Activated T-helper 17 cell treated with anti-CD3 and anti-CD28 coated beads, Interleukin-2, amount 50 U/mL, for 72 hours (primary cell): ENCODE results near the gene VWDE. TPM values are rescaled to one million over a fixed set of nuclear protein-coding genes. Genes with fewer than 3 reads are reported as not detected.

ENCODE experiments used
- ATAC-seq: fragments of 150-1000 bp; cut with Tn5 transposase; replicated peaks from 2 replicates; pipeline ENCODE4 v1.10.0; 2021; ENCODE audit warnings: mild to moderate bottlenecking, moderate library complexity
- H3K27ac Mint-ChIP-seq: one replicate; pipeline ENCODE4 v1.8.0; 2022; ENCODE audit warnings: mixed read lengths
- H3K27me3 Mint-ChIP-seq: one replicate; pipeline ENCODE4 v1.8.0; 2022; ENCODE audit warnings: mixed read lengths
- H3K36me3 Mint-ChIP-seq: one replicate; pipeline ENCODE4 v1.8.0; 2022; ENCODE audit warnings: low read depth, mild to moderate bottlenecking, mixed read lengths
- H3K4me1 Mint-ChIP-seq: one replicate; pipeline ENCODE4 v1.8.0; 2022; ENCODE audit warnings: mixed read lengths
- H3K4me3 Mint-ChIP-seq: one replicate; pipeline ENCODE4 v1.8.0; 2022; ENCODE audit warnings: mild to moderate bottlenecking, mixed read lengths
- H3K9me3 Mint-ChIP-seq: one replicate; pipeline ENCODE4 v1.8.0; 2022; ENCODE audit warnings: mixed read lengths
- total RNA-seq, 2 donors: library from RNA; stranded (reverse); gene quantifications; one replicate each; pipeline ENCODE4 v1.2.3, GENCODE V29; 2022

VWDE gene
- total RNA-seq, 2 donors from 2014 or later = 6.1 to 10.5 TPM

DNA sequence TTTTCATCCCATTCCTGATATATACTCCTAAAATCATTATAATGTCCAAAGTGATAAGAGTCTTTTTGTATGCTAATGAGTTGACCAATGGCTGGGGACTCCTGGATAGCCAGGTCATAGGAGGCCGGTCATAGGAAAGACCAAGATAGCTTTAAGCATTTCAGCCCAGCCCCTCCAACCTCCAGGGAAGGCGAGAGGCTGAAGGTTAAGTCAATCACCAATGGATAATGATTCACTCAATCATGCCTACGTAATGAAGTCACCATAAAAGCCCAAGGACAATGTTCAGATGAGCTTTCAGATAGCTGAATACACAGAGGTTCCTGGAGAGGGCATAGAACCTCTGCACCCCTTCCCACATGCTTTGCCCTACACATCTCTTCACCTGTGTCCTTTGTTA is 75.7 kb downstream of the VWDE start:
- H3K27me3 Mint-ChIP-seq = no peaks in the 10 kb centered on the region
- H3K36me3 Mint-ChIP-seq = peaks cover 6% of the 10 kb centered on the region
- H3K4me1 Mint-ChIP-seq = peaks cover 4% of the 10 kb centered on the region
- no peak overlapping the region for H3K27ac Mint-ChIP-seq
- no peaks in the 10 kb centered on the region for H3K9me3 Mint-ChIP-seq
- H3K4me3 Mint-ChIP-seq = no peak overlapping the region
- ATAC-seq = no peak

DNA sequence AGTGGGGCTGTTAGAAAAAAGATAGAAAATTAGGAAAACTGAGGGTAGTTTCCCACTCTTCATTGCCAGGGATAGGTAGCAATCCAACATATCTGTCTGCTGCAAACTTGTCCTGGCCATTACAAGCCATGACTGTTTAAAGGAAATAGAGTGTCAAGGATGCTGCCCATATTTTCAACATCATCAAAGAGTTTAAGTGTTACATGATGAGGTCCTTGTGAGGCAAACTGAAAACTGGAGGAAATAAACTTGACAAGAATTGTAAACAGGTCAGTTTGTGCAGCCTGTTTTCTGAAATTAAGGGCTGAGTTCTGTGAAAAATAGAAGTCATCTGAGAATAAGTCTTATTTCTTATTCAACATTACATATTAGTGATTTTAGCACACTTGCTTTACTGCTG is 78.0 kb downstream of the VWDE start:
- peaks cover 4% of the 10 kb centered on the region for H3K4me1 Mint-ChIP-seq
- H3K36me3 Mint-ChIP-seq = peaks cover 6% of the 10 kb centered on the region

DNA sequence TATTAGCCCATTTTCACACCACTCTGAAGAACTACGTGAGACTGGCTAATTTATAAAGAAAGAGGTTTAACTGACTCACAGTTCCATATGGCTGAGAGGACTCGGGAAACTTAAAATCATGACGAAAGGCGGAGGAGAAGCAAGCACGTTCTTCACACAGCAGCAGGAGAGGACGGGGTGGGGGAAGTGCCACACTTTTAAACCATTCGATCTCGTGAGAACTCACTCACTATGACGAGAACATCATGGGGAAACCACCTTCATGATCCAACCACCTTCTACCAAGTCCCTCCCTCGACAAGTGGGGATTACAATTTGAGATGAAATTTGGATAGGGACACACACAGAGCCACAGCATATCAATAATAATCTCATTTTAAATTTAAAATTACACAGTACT is 80.2 kb downstream of the VWDE start:
- Mint-ChIP-seq H3K4me1 (peaks cover 4% of the 10 kb centered on the region), H3K27me3 (no peaks in the 10 kb centered on the region), H3K4me3 (peak overlapping the region; percentile 55), H3K9me3 (no peaks in the 10 kb centered on the region), H3K36me3 (no peaks in the 10 kb centered on the region), H3K27ac (peak overlapping the region; percentile 82)
- peak; percentile 62 for ATAC-seq

More for the DNA sequence above, 78.0 kb downstream of the VWDE start:
- Mint-ChIP-seq H3K4me3 (no peak overlapping the region), H3K27me3 (no peaks in the 10 kb centered on the region), H3K9me3 (no peaks in the 10 kb centered on the region), H3K27ac (no peak overlapping the region)
- no peak for ATAC-seq

DNA sequence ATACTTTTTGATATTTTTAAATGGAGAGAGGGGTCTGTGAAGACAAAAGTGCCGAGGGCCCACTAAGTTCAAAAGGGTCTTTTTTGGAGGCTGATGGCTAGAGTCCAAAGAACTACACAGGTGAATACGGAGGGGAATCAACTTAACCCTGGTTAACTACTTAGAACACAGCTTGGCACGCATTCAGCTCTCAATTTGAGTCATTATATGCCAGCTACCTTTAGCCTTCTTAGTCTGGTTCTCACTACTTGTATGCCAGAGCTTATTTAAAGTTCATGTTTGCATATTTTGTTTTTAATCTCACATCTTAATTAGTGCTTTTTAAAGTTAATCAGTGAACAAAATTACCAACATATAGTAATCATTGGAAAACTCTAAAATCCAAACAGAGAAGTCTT is 80.8 kb downstream of the VWDE start:
- peak overlapping the region; percentile 55 for H3K4me3 Mint-ChIP-seq
- ATAC-seq = peak; percentile 91
- H3K4me1 Mint-ChIP-seq = peaks cover 4% of the 10 kb centered on the region
- H3K27ac Mint-ChIP-seq = peak overlapping the region; percentile 82
- no peaks in the 10 kb centered on the region for H3K27me3 Mint-ChIP-seq
- H3K36me3 Mint-ChIP-seq = no peaks in the 10 kb centered on the region
- no peaks in the 10 kb centered on the region for H3K9me3 Mint-ChIP-seq

DNA sequence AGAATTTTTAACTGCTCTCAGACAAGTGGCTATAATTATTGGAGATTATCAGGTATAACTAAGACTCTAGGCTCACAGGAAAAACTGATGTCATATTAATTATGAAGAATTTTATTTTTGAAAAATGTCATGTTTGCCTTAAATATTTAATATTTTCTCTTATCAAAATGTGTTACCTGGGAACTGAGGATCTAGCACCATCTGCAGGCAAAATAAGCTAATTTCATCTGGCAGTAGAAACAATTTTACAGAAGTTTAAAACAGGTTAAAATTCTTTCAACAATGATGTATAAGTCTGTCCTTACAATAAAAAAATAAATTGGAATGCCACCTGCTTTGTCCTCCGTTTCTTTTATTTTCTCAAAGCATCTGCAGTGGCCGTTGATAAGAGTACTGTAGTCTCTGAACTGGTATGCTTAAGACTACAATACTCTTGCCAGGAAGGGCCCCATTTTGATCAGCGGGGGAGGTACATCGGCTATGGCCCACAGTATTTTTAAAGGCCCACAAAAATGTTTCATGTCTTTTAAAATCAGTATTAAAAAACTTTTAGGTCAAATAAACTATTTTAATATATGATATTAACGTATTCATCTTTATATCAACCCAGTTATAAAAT is 81.3 kb downstream of the VWDE start:
- peak; percentile 28 for ATAC-seq
- Mint-ChIP-seq H3K27ac (peak overlapping the region; percentile 51), H3K9me3 (no peaks in the 10 kb centered on the region), H3K4me1 (peaks cover 4% of the 10 kb centered on the region), H3K36me3 (no peaks in the 10 kb centered on the region), H3K4me3 (no peak overlapping the region), H3K27me3 (no peaks in the 10 kb centered on the region)

DNA sequence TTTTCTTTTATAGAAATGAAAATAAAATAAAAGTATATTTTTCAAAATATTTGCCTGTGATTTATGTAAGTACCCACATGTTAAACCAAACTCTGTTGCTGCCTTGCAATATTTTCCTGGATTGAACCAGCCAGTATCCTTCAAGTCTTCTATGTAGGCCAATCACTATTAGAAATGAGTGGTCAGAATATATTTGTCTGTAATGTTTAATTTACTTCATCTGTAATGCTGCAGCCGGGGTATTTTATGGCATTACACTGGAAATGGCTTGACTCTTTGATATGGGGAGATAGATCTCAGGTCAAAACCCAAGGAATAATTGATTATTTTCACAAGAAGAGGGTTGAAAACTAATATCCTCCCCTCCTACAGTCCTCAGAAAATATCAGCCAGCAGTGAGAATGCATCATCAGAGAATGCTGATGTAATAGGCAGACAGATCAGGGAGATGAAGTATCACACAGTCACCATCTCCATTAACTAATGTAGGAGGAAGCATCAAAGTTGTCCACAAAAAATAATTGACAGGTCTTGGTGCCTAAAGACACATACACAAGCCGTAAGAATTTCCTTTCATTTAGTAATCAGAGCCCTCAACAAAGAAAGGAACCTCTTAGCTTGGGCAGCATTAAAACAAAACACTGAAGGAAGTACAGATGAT is 82.5 kb downstream of the VWDE start:
- peaks cover 4% of the 10 kb centered on the region for H3K4me1 Mint-ChIP-seq
- no peaks in the 10 kb centered on the region for H3K36me3 Mint-ChIP-seq
- H3K4me3 Mint-ChIP-seq = no peak overlapping the region
- no peak for ATAC-seq
- H3K27me3 Mint-ChIP-seq = no peaks in the 10 kb centered on the region
- no peaks in the 10 kb centered on the region for H3K9me3 Mint-ChIP-seq
- peak overlapping the region; percentile 67 for H3K27ac Mint-ChIP-seq

DNA sequence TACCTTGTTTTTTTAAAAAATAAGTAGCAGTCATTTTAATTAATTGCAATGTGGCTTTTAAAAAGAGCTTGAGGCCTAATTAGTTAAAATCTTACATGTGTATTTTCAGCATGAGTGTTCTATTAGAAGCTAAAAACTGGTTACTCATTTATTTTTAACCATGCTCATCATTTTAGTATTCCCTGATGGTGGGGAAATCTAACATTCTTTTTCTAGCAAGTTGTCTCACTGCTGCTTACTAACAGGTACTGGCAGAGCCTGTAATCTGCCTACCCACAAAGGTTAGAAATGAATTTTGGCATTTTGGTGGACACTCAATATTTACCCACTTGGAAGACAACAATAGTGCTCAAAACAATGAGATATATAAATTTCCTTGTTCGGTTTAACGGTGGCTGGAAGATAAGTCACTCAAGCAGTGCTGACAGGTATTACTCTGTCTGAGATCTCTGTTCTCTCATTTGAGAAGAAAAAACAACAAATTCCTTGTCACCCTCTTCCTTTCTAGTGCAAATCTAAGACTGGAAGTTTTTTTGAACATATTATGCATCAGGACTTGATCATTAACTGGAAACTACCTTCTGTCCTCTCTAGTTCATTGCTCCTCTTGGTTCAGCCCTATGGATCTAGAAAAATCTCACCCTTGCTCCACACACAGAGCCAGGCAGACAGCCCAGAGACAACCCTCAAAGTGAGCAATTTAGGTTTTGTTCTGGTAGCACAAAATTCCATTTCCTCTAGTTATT is 83.3 kb downstream of the VWDE start:
- Mint-ChIP-seq H3K27ac (peak overlapping the region; percentile 67), H3K36me3 (no peaks in the 10 kb centered on the region), H3K9me3 (no peaks in the 10 kb centered on the region), H3K27me3 (no peaks in the 10 kb centered on the region), H3K4me1 (peaks cover 4% of the 10 kb centered on the region), H3K4me3 (no peak overlapping the region)
- peak; percentile 23 for ATAC-seq

DNA sequence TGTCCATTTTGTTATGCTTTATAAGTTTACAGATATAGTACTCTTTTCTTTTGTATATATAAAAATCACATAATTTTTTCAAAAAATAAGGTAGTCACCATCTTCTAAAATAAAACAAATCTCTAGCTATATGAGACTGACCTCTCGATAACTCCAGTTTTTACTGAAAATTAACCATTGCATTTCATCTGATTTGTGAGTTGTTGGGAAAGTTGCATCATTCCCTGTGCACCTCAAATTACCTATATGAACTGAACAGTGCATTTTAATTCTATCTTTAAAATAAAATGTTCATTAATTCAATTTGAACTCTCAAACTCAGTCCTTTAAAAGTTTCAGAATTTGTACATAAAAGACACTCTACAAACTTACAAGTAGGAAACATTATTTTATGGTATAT is 86.0 kb downstream of the VWDE start:
- no peaks in the 10 kb centered on the region for H3K36me3 Mint-ChIP-seq
- no peak overlapping the region for H3K27ac Mint-ChIP-seq
- no peaks in the 10 kb centered on the region for H3K27me3 Mint-ChIP-seq
- no peak for ATAC-seq
- H3K4me3 Mint-ChIP-seq = no peak overlapping the region
- H3K9me3 Mint-ChIP-seq = no peaks in the 10 kb centered on the region
- H3K4me1 Mint-ChIP-seq = no peaks in the 10 kb centered on the region

DNA sequence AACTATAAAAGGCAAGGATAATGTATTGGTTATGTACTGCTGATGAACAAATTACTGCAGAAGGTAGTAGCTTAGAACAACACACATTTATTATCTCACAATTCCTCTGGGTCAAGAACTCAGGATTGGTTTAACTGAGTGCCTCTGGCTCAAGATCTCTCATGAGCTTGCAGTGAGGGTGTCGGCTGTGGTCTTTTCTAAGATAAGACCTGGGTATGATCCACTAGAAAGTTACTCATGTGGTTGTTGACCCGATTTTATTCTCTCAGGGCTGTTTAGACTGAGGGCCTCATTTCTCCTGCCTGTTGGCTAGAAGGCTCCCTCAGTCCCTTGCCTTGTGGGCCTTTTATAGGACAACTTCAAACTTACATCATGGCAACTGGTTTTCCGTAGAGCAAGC is 86.7 kb downstream of the VWDE start:
- no peaks in the 10 kb centered on the region for H3K36me3 Mint-ChIP-seq
- no peak for ATAC-seq
- no peak overlapping the region for H3K4me3 Mint-ChIP-seq
- no peaks in the 10 kb centered on the region for H3K9me3 Mint-ChIP-seq
- H3K27me3 Mint-ChIP-seq = no peaks in the 10 kb centered on the region
- H3K4me1 Mint-ChIP-seq = no peaks in the 10 kb centered on the region
- H3K27ac Mint-ChIP-seq = no peak overlapping the region

DNA sequence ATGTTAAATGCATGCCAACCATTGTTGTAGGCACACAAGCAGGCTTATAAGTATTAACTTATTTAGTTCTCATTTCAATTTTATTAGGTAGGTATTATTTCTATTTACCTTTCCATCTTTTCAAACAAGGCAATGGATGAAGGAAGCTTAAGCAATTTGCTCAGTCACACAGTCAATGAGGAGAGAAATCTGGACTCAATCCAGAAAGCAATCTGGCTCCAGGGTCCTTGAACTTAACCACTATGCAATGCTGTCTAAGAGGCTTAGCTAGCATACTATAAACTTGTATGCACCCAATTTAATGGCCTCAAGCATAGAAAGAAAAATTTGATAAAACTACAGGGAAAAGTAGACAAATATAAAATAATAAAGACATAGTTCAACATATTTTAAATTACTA is 88.6 kb downstream of the VWDE start:
- H3K4me1 Mint-ChIP-seq = no peaks in the 10 kb centered on the region
- no peak for ATAC-seq
- no peaks in the 10 kb centered on the region for H3K9me3 Mint-ChIP-seq
- H3K27ac Mint-ChIP-seq = no peak overlapping the region
- no peak overlapping the region for H3K4me3 Mint-ChIP-seq
- H3K27me3 Mint-ChIP-seq = no peaks in the 10 kb centered on the region
- H3K36me3 Mint-ChIP-seq = no peaks in the 10 kb centered on the region

DNA sequence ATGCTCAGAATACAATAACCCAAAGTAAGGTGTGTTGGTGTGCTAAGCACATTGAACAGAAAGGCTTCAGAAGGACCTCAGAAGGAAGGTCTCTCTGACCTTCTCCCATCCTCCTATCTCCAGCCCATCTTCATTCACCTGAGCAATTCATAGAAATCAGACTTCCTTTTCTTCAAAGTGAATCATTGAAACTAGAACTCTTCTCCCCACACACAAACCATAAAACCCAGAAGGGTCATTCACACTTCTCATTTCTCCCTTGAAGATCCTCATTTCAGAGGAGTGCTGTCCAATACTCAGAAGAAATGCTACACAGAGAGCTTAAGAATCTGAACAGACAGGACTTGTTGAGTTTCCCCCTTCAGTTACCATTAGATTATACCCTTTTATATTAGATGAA is 89.5 kb downstream of the VWDE start:
- H3K4me1 Mint-ChIP-seq = no peaks in the 10 kb centered on the region
- no peaks in the 10 kb centered on the region for H3K36me3 Mint-ChIP-seq
- ATAC-seq = peak; percentile 93
- no peak overlapping the region for H3K4me3 Mint-ChIP-seq
- no peaks in the 10 kb centered on the region for H3K27me3 Mint-ChIP-seq
- no peaks in the 10 kb centered on the region for H3K9me3 Mint-ChIP-seq
- H3K27ac Mint-ChIP-seq = no peak overlapping the region

DNA sequence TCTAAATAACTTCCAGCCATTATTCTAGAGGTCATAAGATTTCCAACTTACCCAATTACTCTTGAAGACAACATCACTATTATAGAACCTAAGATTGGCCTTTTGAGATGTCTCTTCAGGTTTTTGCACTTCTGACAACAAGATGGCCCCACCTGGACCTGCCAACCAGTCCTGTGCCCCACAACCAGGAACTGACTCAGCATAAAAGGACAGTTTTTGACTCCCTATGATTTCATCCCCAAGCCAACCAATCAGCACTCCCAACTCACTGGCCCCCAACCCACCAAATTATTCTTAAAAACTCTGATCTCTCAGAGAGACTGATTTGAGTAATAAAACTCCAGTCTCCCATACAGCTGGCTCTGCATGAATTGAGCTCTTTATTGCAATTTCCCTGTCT is 98.2 kb downstream of the VWDE start:
- Mint-ChIP-seq H3K36me3 (no peaks in the 10 kb centered on the region), H3K4me1 (peaks cover 8% of the 10 kb centered on the region), H3K4me3 (no peak overlapping the region), H3K27ac (no peak overlapping the region), H3K27me3 (no peaks in the 10 kb centered on the region), H3K9me3 (no peaks in the 10 kb centered on the region)
- ATAC-seq = no peak

DNA sequence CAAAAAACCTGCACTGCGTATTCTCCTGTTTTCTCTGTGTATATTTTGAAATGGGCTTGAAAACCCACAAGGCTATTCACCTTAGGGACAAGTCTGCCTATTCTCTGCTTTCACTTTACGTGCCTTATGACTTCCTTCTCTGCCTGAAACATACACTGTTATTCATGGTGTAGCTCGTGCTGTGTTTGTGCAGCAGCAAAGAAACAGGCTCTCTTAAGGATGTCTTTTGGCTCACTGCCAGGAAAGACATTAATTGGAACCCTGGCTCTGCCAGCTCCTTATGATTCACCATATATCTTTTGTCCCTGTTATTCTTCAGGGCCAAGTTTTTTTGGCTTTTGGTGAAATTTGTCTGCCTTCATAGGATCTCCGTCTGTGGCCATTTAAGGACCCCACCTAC is 100.2 kb downstream of the VWDE start:
- Mint-ChIP-seq H3K9me3 (no peaks in the 10 kb centered on the region), H3K4me3 (no peak overlapping the region), H3K27ac (no peak overlapping the region), H3K36me3 (no peaks in the 10 kb centered on the region), H3K27me3 (no peaks in the 10 kb centered on the region), H3K4me1 (peaks cover 8% of the 10 kb centered on the region)
- no peak for ATAC-seq

DNA sequence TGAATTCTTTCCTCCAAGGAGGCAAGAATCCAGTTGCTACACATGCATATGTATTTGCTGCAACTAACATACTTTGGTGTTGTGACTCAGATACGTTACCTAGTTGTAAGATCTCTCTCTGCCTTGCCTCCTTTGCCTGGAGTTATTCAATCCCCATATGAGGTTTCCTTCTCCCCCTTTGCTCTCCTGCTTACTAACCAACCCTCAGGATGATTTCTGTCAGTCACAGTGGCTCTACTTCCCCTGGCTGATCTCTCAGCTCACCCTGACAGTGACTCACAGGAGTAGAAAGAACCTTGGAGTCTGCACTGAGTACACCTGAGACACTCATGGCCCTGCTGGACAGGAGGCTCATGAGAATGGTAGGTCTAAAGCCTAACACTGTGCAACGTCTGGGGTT is 100.6 kb downstream of the VWDE start:
- Mint-ChIP-seq H3K36me3 (no peaks in the 10 kb centered on the region), H3K27me3 (no peaks in the 10 kb centered on the region), H3K4me1 (peaks cover 8% of the 10 kb centered on the region), H3K27ac (no peak overlapping the region), H3K4me3 (no peak overlapping the region), H3K9me3 (no peaks in the 10 kb centered on the region)
- peak; percentile 75 for ATAC-seq

DNA sequence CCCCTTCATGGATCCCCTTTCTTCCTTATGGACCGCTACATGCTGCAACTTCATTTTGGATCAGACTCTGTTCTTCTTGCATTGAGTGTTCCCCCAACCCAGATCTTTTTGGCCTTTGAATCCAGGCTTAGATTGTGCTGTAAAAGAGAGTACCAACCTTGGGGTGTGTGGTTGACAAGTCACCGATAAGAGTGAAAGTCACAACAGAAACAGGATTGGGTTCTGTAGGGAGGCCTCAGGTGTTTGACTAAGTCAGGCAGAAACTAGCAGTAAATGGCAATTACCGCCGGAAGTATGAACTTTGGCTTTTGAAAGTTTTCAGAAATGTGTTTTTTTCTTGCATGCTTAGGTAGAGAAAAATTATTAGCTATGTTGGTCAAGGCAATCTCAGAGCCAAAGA is 103.2 kb downstream of the VWDE start:
- H3K27ac Mint-ChIP-seq = no peak overlapping the region
- ATAC-seq = no peak
- no peaks in the 10 kb centered on the region for H3K27me3 Mint-ChIP-seq
- H3K36me3 Mint-ChIP-seq = no peaks in the 10 kb centered on the region
- no peak overlapping the region for H3K4me3 Mint-ChIP-seq
- H3K4me1 Mint-ChIP-seq = peaks cover 8% of the 10 kb centered on the region
- H3K9me3 Mint-ChIP-seq = no peaks in the 10 kb centered on the region
